Measurements from ENCODE around the gene SAMM50.
A peak's percentile ranks its signal among the peaks of the same experiment; 100 is the strongest.

Gene SAMM50

GRCh38 chr22:43945632-43946383, 9.4 kb upstream of the SAMM50 start:
- DNase-seq (ENCODE audit: low read depth) = peak; percentile 59

GRCh38 chr22:43946384-43946667, 8.9 kb upstream of the SAMM50 start:
- DNase-seq (ENCODE audit: low read depth) = no peak

GRCh38 chr22:43948836-43949406, 6.3 kb upstream of the SAMM50 start:
- DNase-seq (ENCODE audit: low read depth) = no peak

GRCh38 chr22:43951391-43951790, 3.9 kb upstream of the SAMM50 start:
- DNase-seq (ENCODE audit: low read depth) = no peak

- no peak for DNase-seq (ENCODE audit: low read depth)
Measured at GRCh38 chr22:43951966-43952365, 3.3 kb upstream of the SAMM50 start.

- DNase-seq (ENCODE audit: low read depth) = no peak
Measured at GRCh38 chr22:43953988-43954785, 1.1 kb upstream of the SAMM50 start.

- no peak for DNase-seq (ENCODE audit: low read depth)
Measured at GRCh38 chr22:43955883-43956782, 891 bp downstream of the SAMM50 start.

- no peak for DNase-seq (ENCODE audit: low read depth)
Measured at GRCh38 chr22:43956805-43957463, 1.7 kb downstream of the SAMM50 start.

- no peak for DNase-seq (ENCODE audit: low read depth)
Measured at GRCh38 chr22:43957871-43958270, 2.6 kb downstream of the SAMM50 start.

- DNase-seq (ENCODE audit: low read depth) = no peak
Measured at GRCh38 chr22:43964314-43964857, 9.1 kb downstream of the SAMM50 start.

- no peak for DNase-seq (ENCODE audit: low read depth)
Measured at GRCh38 chr22:43967069-43967468, 11.8 kb downstream of the SAMM50 start.

GRCh38 chr22:43968614-43969013, 13.4 kb downstream of the SAMM50 start:
- DNase-seq (ENCODE audit: low read depth) = no peak

GRCh38 chr22:43969021-43969878, 14.0 kb downstream of the SAMM50 start:
- DNase-seq (ENCODE audit: low read depth) = no peak

- no peak for DNase-seq (ENCODE audit: low read depth)
Measured at GRCh38 chr22:43969989-43970755, 14.9 kb downstream of the SAMM50 start.

GRCh38 chr22:43971112-43971511, 15.9 kb downstream of the SAMM50 start:
- DNase-seq (ENCODE audit: low read depth) = no peak

- DNase-seq (ENCODE audit: low read depth) = no peak
Measured at GRCh38 chr22:43972931-43973462, 17.8 kb downstream of the SAMM50 start.

- DNase-seq (ENCODE audit: low read depth) = no peak
Measured at GRCh38 chr22:43974028-43974545, 18.8 kb downstream of the SAMM50 start.

GRCh38 chr22:43975041-43975440, 19.8 kb downstream of the SAMM50 start:
- no peak for DNase-seq (ENCODE audit: low read depth)
